Endothelial cell of umbilical vein (primary cell): ENCODE data around the gene NAA11. TPM values are rescaled to one million over a fixed set of nuclear protein-coding genes. Genes with fewer than 3 reads are reported as not detected.

Source experiments
- BruUV-seq: library from RNA; stranded (reverse); fragments of 400-500 nt; replicated peaks from 2 replicates; lab custom pipeline; 2021; lab: Mats Ljungman, UMichigan
- CTCF ChIA-PET: fragments of 300-600, 350-600 bp; sonication (Branson Sonifier 250); formaldehyde crosslinking; loops from one replicate; lab custom pipeline; 2021; ENCODE audit warnings: antibody characterized with exemption, inconsistent platforms; lab: Charles Lee
- POLR2A ChIA-PET: fragments of 300-600, 350-600 bp; sonication (Branson Sonifier 250); formaldehyde crosslinking; loops from one replicate; lab custom pipeline; 2021; ENCODE audit warnings: antibody characterized with exemption, inconsistent platforms; lab: Charles Lee
- DNase-seq: peaks from one replicate; pipeline ENCODE4 v3.0.0-alpha.2; 2011; ENCODE audit warnings: low read depth, low spot score
- FAIRE-seq: peaks from 2 replicates; lab custom pipeline; 2011; peaks lifted over from hg19 to GRCh38; lab: Jason Lieb, UNC
- H2AFZ ChIP-seq: 2 replicates; pipeline ENCODE4 v1.6.0; 2012; ENCODE audit warnings: low read depth, low read length, control low read depth, inconsistent platforms
- H3K27ac ChIP-seq: 2 replicates; pipeline ENCODE4 v1.5.1; 2011; ENCODE audit warnings: low read depth, mild to moderate bottlenecking, control low read depth, low read length, moderate library complexity; ENCODE audit not compliant: insufficient read depth
- H3K27me3 ChIP-seq, 2 experiments: 2 replicates each; pipeline versions ENCODE4 v1.6.0 to v1.6.1; 2011; ENCODE audit warnings: low read length in 2 of 2, mixed read lengths in 1 of 2; ENCODE audit not compliant: control insufficient read depth in 2 of 2, insufficient read depth in 2 of 2
- H3K36me3 ChIP-seq, 2 experiments: 2 replicates in 1 of 2; 3 replicates in 1 of 2; pipeline ENCODE4 v1.5.1; 2011; ENCODE audit warnings: low read length in 2 of 2, mild to moderate bottlenecking in 1 of 2, moderate library complexity in 1 of 2; ENCODE audit not compliant: control insufficient read depth in 2 of 2, insufficient read depth in 2 of 2; ENCODE audit errors: extremely low read depth in 1 of 2
- H3K4me1 ChIP-seq: 3 replicates; pipeline ENCODE4 v1.5.1; 2011; ENCODE audit warnings: mild to moderate bottlenecking, low read length; ENCODE audit not compliant: control insufficient read depth, insufficient read depth; ENCODE audit errors: extremely low read depth
- H3K4me2 ChIP-seq: 2 replicates; pipeline ENCODE4 v1.6.1; 2011; ENCODE audit warnings: low read length, control low read depth, mixed read lengths; ENCODE audit not compliant: insufficient read depth
- H3K4me3 ChIP-seq, 3 experiments: fragments of 200-600 bp in 1 of 3; sonication (generic), shearing (Covaris generic) in 1 of 3; replicated peaks in 1 of 3; 2 replicates each; pipeline ENCODE4 v1.5.1; 2011 to 2016; ENCODE audit warnings: control low read depth in 3 of 3, low read length in 3 of 3, mild to moderate bottlenecking in 2 of 3, inconsistent platforms in 1 of 3, low read depth in 1 of 3, moderate library complexity in 1 of 3; ENCODE audit not compliant: insufficient read depth in 1 of 3
- H3K79me2 ChIP-seq: 2 replicates; pipeline ENCODE4 v1.6.0; 2012; ENCODE audit warnings: low read length, inconsistent platforms; ENCODE audit not compliant: control insufficient read depth, insufficient read depth
- H3K9ac ChIP-seq: replicated peaks from 2 replicates; pipeline ENCODE3; 2011; ENCODE audit warnings: low read length, control low read depth; ENCODE audit not compliant: insufficient read depth; ENCODE audit errors: extremely low read depth
- H3K9me1 ChIP-seq: replicated peaks from 3 replicates; pipeline ENCODE4 v1.6.0; 2011; ENCODE audit warnings: mild to moderate bottlenecking, low read length; ENCODE audit not compliant: control insufficient read depth, insufficient read depth; ENCODE audit errors: extremely low read depth
- H3K9me3 ChIP-seq: replicated peaks from 2 replicates; pipeline ENCODE4 v1.5.1; 2012; ENCODE audit warnings: low read length, inconsistent platforms; ENCODE audit not compliant: control insufficient read depth, insufficient read depth
- H4K20me1 ChIP-seq: replicated peaks from 2 replicates; pipeline ENCODE3; 2011; ENCODE audit warnings: mild to moderate bottlenecking, low read length; ENCODE audit not compliant: control insufficient read depth, insufficient read depth; ENCODE audit errors: extremely low read depth
- FOS ChIP-seq: IDR thresholded peaks from 2 replicates; pipeline ENCODE4 v1.6.1; 2011; ENCODE audit warnings: mild to moderate bottlenecking, low read length, moderate library complexity, borderline replicate concordance; ENCODE audit not compliant: insufficient read depth
- dilution Hi-C: fragments of 300-500 bp; cut with MboI; formaldehyde crosslinking; loops from one replicate; pipeline ENCODE4 v1.15.0; 2019; ENCODE audit warnings: low sequenced_read_pairs; ENCODE audit not compliant: extremely low pct_ligation_motif_present
- intact Hi-C: fragments of 100-400 bp; cut with micrococcal nuclease; formaldehyde crosslinking; loops from one replicate; pipeline ENCODE4 v1.10.0; 2022
- polyA plus RNA-seq, 4 experiments: library from polyadenylated mRNA; depleted of rRNA in 3 of 4; stranded (reverse) in 3 of 4; unstranded in 1 of 4; fragments of >200 nt; gene quantifications; 2 replicates each; pipeline versions ENCODE4 v1.2.1 to v1.2.3, GENCODE V29; 2011 to 2012; ENCODE audit warnings: missing spikeins in 1 of 4
- total RNA-seq: library from RNA; stranded (reverse); gene quantifications from 2 replicates; pipeline ENCODE4 v1.2.3, GENCODE V29; 2021
- TF ChIP-seq, protein P1 (sequence below): IDR thresholded peaks from 2 replicates; pipeline ENCODE4 v1.6.1; 2011; ENCODE audit not compliant: insufficient read depth, insufficient read length

NAA11 gene
- total and polyA plus RNA-seq, 2 donors (not counting 3 experiments of a cell fraction or from before 2014, with no cell fraction given): not detected

DNA sequence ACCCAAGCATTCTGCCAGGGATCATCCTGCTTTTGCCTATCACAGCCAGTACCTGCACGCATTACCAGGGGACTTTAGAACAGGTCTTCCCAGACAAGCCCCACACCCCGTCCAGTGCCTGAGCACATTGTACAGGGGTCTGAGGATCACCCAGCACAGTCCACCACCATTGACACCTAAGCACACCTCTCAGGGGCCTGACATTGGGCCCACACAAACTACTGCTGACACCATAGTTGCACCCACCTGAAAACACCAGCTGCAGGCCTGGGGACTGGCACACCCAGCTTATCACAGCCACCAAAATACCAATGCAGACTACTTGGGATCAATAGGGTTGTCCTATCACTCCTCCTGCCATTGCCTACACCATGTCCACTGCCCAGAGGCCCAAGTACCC is 14.7 kb upstream of the NAA11 start:
- CTCF ChIA-PET: no interaction called here
- no peaks in the 10 kb centered on the region for H4K20me1 ChIP-seq
- H2AFZ ChIP-seq: no peak overlapping the region
- H3K9ac ChIP-seq: no peak overlapping the region
- H3K4me3 ChIP-seq: no peak overlapping the region
- intact Hi-C loops (no loop called here), dilution Hi-C loops (no loop called here)
- DNase-seq: no peak
- H3K27me3 ChIP-seq: no peaks in the 10 kb centered on the region
- H3K36me3 ChIP-seq: no peaks in the 10 kb centered on the region
- no peak overlapping the region for H3K4me2 ChIP-seq
- no peaks in the 10 kb centered on the region for H3K9me3 ChIP-seq
- no peak for FAIRE-seq
- H3K27ac ChIP-seq: no peak overlapping the region
- TF ChIP-seq FOS: no peak
- TF ChIP-seq, protein P1, sequence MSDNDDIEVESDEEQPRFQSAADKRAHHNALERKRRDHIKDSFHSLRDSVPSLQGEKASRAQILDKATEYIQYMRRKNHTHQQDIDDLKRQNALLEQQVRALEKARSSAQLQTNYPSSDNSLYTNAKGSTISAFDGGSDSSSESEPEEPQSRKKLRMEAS: no peak
- BruUV-seq: no TSS peak
- H3K9me1 ChIP-seq: no peaks in the 10 kb centered on the region
- H3K79me2 ChIP-seq: no peaks in the 10 kb centered on the region
- H3K4me1 ChIP-seq: no peaks in the 10 kb centered on the region
- POLR2A ChIA-PET: no interaction called here

- BruUV-seq: no TSS peak
- Histone ChIP-seq H3K9me1 (no peaks in the 10 kb centered on the region), H3K9me3 (no peaks in the 10 kb centered on the region), H3K4me3 (no peak overlapping the region), H4K20me1 (no peaks in the 10 kb centered on the region), H3K27ac (no peak overlapping the region), H2AFZ (no peak overlapping the region), H3K27me3 (no peaks in the 10 kb centered on the region), H3K9ac (no peak overlapping the region), H3K4me2 (no peak overlapping the region), H3K36me3 (no peaks in the 10 kb centered on the region), H3K4me1 (no peaks in the 10 kb centered on the region), H3K79me2 (no peaks in the 10 kb centered on the region)
- DNase-seq (no peak), FAIRE-seq (no peak)
- dilution Hi-C loops (no loop called here), intact Hi-C loops (no loop called here)
- TF ChIP-seq, protein P1: no peak
- ChIA-PET CTCF (no interaction called here), POLR2A (no interaction called here)
Measured at GRCh38 chr4:79338148-79338547, 12.3 kb upstream of the NAA11 start.
